CD1c-positive myeloid dendritic cell (primary cell): ENCODE measurements around the gene PKNOX2.

ENCODE experiments used
- DNase-seq: peaks from one replicate; pipeline ENCODE4 v3.0.0-alpha.2; 2016; ENCODE audit errors: extremely low spot score

Gene PKNOX2

GRCh38 chr11:125337836-125338834, 173.6 kb downstream of the PKNOX2 start:
- DNase-seq, result no peak

- DNase-seq, result no peak
Observed at GRCh38 chr11:125338886-125339811, 174.6 kb downstream of the PKNOX2 start.

GRCh38 chr11:125341676-125342075, 177.1 kb downstream of the PKNOX2 start:
- DNase-seq, result no peak

GRCh38 chr11:125342281-125342930, 177.9 kb downstream of the PKNOX2 start:
- no peak for DNase-seq

- DNase-seq, result no peak
Observed at GRCh38 chr11:125343086-125343717, 178.7 kb downstream of the PKNOX2 start.

GRCh38 chr11:125343718-125344131, 179.2 kb downstream of the PKNOX2 start:
- no peak for DNase-seq

GRCh38 chr11:125344846-125345420, 180.4 kb downstream of the PKNOX2 start:
- DNase-seq, result no peak

GRCh38 chr11:125345421-125346178, 181.0 kb downstream of the PKNOX2 start:
- peak; percentile 50 for DNase-seq

- no peak for DNase-seq
Observed at GRCh38 chr11:125346179-125346530, 181.6 kb downstream of the PKNOX2 start.

GRCh38 chr11:125346565-125347260, 182.2 kb downstream of the PKNOX2 start:
- no peak for DNase-seq

GRCh38 chr11:125347261-125347585, 182.7 kb downstream of the PKNOX2 start:
- DNase-seq, result no peak

- no peak for DNase-seq
Observed at GRCh38 chr11:125348141-125348651, 183.6 kb downstream of the PKNOX2 start.

GRCh38 chr11:125348674-125349309, 184.2 kb downstream of the PKNOX2 start:
- DNase-seq, result peak; percentile 33

- DNase-seq, result no peak
Observed at GRCh38 chr11:125350206-125351032, 185.9 kb downstream of the PKNOX2 start.

GRCh38 chr11:125351033-125351867, 186.7 kb downstream of the PKNOX2 start:
- DNase-seq, result no peak

GRCh38 chr11:125351868-125352250, 187.3 kb downstream of the PKNOX2 start:
- DNase-seq, result no peak

- no peak for DNase-seq
Observed at GRCh38 chr11:125356797-125357196, 192.2 kb downstream of the PKNOX2 start.
